ENCODE data around the gene HOXA2. TPM values are rescaled to one million over a fixed set of nuclear protein-coding genes. Genes with fewer than 3 reads are reported as not detected.

HOXA2 gene
- total RNA-seq, 1 donor from 2014 or later = not detected

DNA sequence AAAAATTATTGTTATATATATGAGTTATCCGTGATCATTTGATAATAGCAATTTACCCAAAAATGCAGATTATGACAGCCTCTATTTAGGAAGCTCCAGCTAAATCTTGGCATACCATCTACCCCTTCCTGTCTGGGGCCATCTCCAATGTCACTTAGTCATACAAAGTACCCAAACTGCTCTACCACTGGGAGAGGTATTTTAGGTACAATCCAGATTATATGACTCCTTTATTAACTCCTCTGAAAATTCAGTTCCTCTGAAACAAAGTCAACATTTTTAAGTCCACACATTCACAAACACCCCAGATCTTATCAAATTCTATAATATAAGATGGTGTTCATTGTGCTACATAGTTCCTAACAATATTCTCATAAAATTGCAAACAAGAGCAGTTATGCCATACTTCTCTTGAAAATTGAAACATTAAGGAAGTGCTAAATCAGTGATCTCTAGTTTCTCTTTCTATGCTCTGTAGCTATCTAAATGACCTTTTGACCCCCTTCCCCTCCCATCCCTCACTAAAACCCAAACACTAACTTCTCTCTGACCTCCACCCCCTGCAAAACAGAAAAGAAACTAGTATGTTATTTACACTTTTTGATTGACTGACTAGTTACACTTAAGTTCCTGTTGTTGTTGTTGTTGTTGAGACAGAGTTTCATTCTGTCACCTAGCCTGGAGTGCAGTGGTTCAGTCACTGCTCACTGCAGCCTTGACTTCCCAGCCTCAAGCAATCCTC, 23.1 kb downstream of the HOXA2 start:
- H3K9me3 Mint-ChIP-seq (ENCODE audit: unreplicated experiment) = no peaks in the 10 kb centered on the region
- DNase-seq = no peak
- H3K27ac Mint-ChIP-seq (ENCODE audit: unreplicated experiment) = no peak overlapping the region
- TF ChIP-seq, protein P1, sequence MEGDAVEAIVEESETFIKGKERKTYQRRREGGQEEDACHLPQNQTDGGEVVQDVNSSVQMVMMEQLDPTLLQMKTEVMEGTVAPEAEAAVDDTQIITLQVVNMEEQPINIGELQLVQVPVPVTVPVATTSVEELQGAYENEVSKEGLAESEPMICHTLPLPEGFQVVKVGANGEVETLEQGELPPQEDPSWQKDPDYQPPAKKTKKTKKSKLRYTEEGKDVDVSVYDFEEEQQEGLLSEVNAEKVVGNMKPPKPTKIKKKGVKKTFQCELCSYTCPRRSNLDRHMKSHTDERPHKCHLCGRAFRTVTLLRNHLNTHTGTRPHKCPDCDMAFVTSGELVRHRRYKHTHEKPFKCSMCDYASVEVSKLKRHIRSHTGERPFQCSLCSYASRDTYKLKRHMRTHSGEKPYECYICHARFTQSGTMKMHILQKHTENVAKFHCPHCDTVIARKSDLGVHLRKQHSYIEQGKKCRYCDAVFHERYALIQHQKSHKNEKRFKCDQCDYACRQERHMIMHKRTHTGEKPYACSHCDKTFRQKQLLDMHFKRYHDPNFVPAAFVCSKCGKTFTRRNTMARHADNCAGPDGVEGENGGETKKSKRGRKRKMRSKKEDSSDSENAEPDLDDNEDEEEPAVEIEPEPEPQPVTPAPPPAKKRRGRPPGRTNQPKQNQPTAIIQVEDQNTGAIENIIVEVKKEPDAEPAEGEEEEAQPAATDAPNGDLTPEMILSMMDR (IDR thresholded peaks at IDR 0.05; ENCODE audit: partially characterized antibody, unreplicated experiment) = no peak
- no peak overlapping the region for H3K4me3 Mint-ChIP-seq (ENCODE audit: unreplicated experiment)
- H3K27me3 Mint-ChIP-seq (ENCODE audit: unreplicated experiment) = peaks cover 3% of the 10 kb centered on the region
- H3K36me3 Mint-ChIP-seq (ENCODE audit: unreplicated experiment) = no peaks in the 10 kb centered on the region
- no peaks in the 10 kb centered on the region for H3K4me1 Mint-ChIP-seq (ENCODE audit: low read depth, unreplicated experiment)

DNA sequence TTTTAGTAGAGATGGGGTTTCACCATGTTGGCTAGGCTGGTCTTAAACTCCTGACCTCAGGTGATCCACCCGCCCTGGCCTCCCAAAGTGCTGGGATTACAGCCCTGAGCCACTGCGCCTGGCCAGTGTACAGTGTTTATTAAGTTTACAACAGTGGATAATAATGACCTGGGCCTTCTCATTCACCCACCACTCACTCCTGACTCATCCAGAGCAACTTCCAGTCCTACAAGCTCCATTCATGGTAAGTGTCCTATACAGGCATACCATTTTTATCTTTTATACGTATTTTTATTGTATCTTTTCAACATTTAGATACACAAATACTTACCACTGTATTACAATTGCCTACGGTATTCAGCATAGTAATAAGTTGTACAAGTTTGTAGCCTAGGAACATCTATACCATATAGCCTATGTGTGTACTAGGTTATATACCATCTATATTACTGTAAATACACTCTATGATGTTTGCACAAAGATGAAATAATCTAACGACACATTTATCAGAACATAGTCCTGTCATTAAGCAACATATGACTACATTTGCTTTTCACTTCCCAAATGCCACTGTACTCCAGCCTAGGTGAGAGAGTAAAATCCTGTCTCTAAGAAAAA, 23.8 kb downstream of the HOXA2 start:
- TF ChIP-seq, protein P1 (IDR thresholded peaks at IDR 0.05; ENCODE audit: partially characterized antibody, unreplicated experiment) = no peak
- no peaks in the 10 kb centered on the region for H3K36me3 Mint-ChIP-seq (ENCODE audit: unreplicated experiment)
- no peak overlapping the region for H3K4me3 Mint-ChIP-seq (ENCODE audit: unreplicated experiment)
- H3K27ac Mint-ChIP-seq (ENCODE audit: unreplicated experiment) = no peak overlapping the region
- no peaks in the 10 kb centered on the region for H3K9me3 Mint-ChIP-seq (ENCODE audit: unreplicated experiment)
- DNase-seq = no peak
- H3K4me1 Mint-ChIP-seq (ENCODE audit: low read depth, unreplicated experiment) = no peaks in the 10 kb centered on the region
- H3K27me3 Mint-ChIP-seq (ENCODE audit: unreplicated experiment) = peaks cover 3% of the 10 kb centered on the region

DNA sequence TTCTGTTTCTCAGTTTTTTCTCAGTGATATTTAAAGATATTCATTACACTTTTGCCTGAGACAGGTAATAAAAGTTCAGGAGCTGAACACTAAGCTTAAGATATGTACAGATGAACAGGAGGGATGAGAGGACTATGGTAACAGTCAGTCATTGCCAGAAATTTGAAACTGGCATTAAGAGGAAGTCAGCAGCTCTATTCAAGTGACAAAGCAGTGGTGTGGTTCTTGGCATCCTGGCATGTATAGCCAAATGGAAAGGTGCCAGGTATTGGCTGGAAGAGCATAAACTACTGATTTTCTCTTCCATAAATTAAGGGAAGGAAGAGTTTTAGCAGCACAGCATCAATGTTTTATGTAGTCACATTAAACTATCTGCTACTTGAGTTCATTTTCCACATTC, 29.4 kb downstream of the HOXA2 start:
- no peak for DNase-seq
- H3K4me1 Mint-ChIP-seq (ENCODE audit: low read depth, unreplicated experiment) = no peaks in the 10 kb centered on the region
- TF ChIP-seq, protein P1 (IDR thresholded peaks at IDR 0.05; ENCODE audit: partially characterized antibody, unreplicated experiment) = no peak
- peaks cover 1% of the 10 kb centered on the region for H3K27me3 Mint-ChIP-seq (ENCODE audit: unreplicated experiment)
- H3K4me3 Mint-ChIP-seq (ENCODE audit: unreplicated experiment) = no peak overlapping the region
- no peak overlapping the region for H3K27ac Mint-ChIP-seq (ENCODE audit: unreplicated experiment)
- no peaks in the 10 kb centered on the region for H3K36me3 Mint-ChIP-seq (ENCODE audit: unreplicated experiment)
- H3K9me3 Mint-ChIP-seq (ENCODE audit: unreplicated experiment) = no peaks in the 10 kb centered on the region

DNA sequence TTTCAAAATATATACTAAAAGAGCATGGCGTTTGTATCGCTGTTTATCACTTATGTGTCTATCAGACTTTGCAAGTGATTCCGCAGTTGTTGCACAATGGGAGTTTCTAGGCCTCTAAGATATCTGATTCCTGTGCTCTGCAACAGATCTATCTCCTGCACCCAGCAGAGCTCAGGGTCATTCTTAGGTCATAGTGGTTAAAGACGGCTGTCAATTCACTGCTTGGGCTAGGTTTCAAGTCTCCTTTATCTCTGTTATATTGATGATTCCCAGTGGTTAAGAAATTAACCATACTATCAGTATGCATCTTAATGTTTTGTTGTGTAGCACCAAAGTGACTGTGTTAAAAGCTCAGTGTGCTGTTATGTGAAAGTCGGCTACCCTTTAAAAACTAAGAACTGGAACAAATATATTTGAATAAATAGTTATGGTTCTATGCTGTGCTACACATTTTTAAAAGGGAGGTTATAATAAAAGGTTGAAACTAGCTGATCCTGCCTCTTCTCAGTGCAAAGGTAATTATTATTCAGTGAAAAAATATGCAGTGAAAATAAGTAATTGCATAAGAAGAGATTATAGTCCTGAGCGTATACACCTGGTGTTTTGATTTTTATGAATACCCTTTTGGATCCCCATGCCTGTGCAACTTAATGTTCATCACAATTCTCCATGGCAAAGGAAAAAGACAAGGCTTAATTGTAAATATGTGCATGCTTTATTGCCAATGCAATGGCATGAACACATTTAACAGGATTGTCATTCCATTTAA, 30.7 kb downstream of the HOXA2 start:
- TF ChIP-seq, protein P1 (IDR thresholded peaks at IDR 0.05; ENCODE audit: partially characterized antibody, unreplicated experiment) = no peak
- H3K27ac Mint-ChIP-seq (ENCODE audit: unreplicated experiment) = no peak overlapping the region
- no peaks in the 10 kb centered on the region for H3K4me1 Mint-ChIP-seq (ENCODE audit: low read depth, unreplicated experiment)
- peaks cover 1% of the 10 kb centered on the region for H3K27me3 Mint-ChIP-seq (ENCODE audit: unreplicated experiment)
- DNase-seq = no peak
- no peaks in the 10 kb centered on the region for H3K36me3 Mint-ChIP-seq (ENCODE audit: unreplicated experiment)
- H3K9me3 Mint-ChIP-seq (ENCODE audit: unreplicated experiment) = no peaks in the 10 kb centered on the region
- no peak overlapping the region for H3K4me3 Mint-ChIP-seq (ENCODE audit: unreplicated experiment)

Data from glutamatergic neuron (in vitro differentiated cells).